ENCODE measurements around the gene SLC15A2.

SLC15A2 gene

GRCh38 chr3:121885386-121885785 is 8.8 kb upstream of the SLC15A2 start:
- no peak for DNase-seq
- H3K4me3 ChIP-seq: no peak overlapping the region
- no peak for TF ChIP-seq CTCF (IDR thresholded peaks at IDR 0.05)
- H3K27ac ChIP-seq: no peak overlapping the region
- H3K4me1 ChIP-seq: no peaks in the 10 kb centered on the region
- H3K27me3 ChIP-seq: no peaks in the 10 kb centered on the region
- intact Hi-C loops (cut with DNase I; ENCODE audit: low total_unique reads): no loop called here
- H3K36me3 ChIP-seq: no peaks in the 10 kb centered on the region
- H3K9me3 ChIP-seq: no peaks in the 10 kb centered on the region

- Histone ChIP-seq H3K4me1 (peaks cover 0 to 14% (median 6%) of the 10 kb centered on the region in 4 donors), H3K9me3 (no peaks in the 10 kb centered on the region), H3K27me3 (no peaks in the 10 kb centered on the region), H3K4me3 (no peak overlapping the region), H3K36me3 (no peaks in the 10 kb centered on the region), H3K27ac (no peak overlapping the region)
- intact Hi-C loops (cut with DNase I; ENCODE audit: low total_unique reads): no loop called here
- TF ChIP-seq CTCF (IDR thresholded peaks at IDR 0.05): no peak
- DNase-seq: no peak
Measured at GRCh38 chr3:121895121-121895520, 920 bp downstream of the SLC15A2 start.

GRCh38 chr3:121895736-121896135 is 1.5 kb downstream of the SLC15A2 start:
- TF ChIP-seq CTCF (IDR thresholded peaks at IDR 0.05): no peak

GRCh38 chr3:121896823-121897222 is 2.6 kb downstream of the SLC15A2 start:
- Histone ChIP-seq H3K36me3 (no peaks in the 10 kb centered on the region), H3K27ac (no peak overlapping the region), H3K9me3 (no peaks in the 10 kb centered on the region), H3K4me1 (peaks cover 0 to 14% (median 6%) of the 10 kb centered on the region in 4 donors), H3K27me3 (no peaks in the 10 kb centered on the region), H3K4me3 (no peak overlapping the region)
- no peak for DNase-seq
- no peak for TF ChIP-seq CTCF (IDR thresholded peaks at IDR 0.05)
- intact Hi-C loops (cut with DNase I; ENCODE audit: low total_unique reads): no loop called here

More at GRCh38 chr3:121895736-121896135, 1.5 kb downstream of the SLC15A2 start:
- DNase-seq: no peak
- Histone ChIP-seq H3K27me3 (no peaks in the 10 kb centered on the region), H3K9me3 (no peaks in the 10 kb centered on the region), H3K4me3 (no peak overlapping the region), H3K27ac (no peak overlapping the region), H3K4me1 (peaks cover 0 to 14% (median 6%) of the 10 kb centered on the region in 4 donors), H3K36me3 (no peaks in the 10 kb centered on the region)
- intact Hi-C loops (cut with DNase I; ENCODE audit: low total_unique reads): no loop called here

- H3K9me3 ChIP-seq: no peaks in the 10 kb centered on the region
- no peak overlapping the region for H3K4me3 ChIP-seq
- intact Hi-C loops (cut with DNase I; ENCODE audit: low total_unique reads): no loop called here
- peaks cover 0 to 14% (median 6%) of the 10 kb centered on the region in 4 donors for H3K4me1 ChIP-seq
- H3K27ac ChIP-seq: no peak overlapping the region
- no peak for DNase-seq
- H3K27me3 ChIP-seq: no peaks in the 10 kb centered on the region
- TF ChIP-seq CTCF (IDR thresholded peaks at IDR 0.05): no peak
- no peaks in the 10 kb centered on the region for H3K36me3 ChIP-seq
Measured at GRCh38 chr3:121897296-121897695, 3.1 kb downstream of the SLC15A2 start.

All from tibial artery (tissue), 4 donors.